Left ventricle myocardium superior (tissue), 1 donor: ENCODE data around the gene ATN1. TPM values are rescaled to one million over a fixed set of nuclear protein-coding genes. Genes with fewer than 3 reads are reported as not detected.
A peak's percentile ranks its signal among the peaks of the same experiment; 100 is the strongest.

ENCODE experiments used
- ATAC-seq: fragments of 200-7000 bp; cut with Tn5 transposase; one replicate; pipeline ENCODE4 v1.9.1; 2020; ENCODE audit warnings: mild to moderate bottlenecking, moderate library complexity
- DNase-seq: peaks from one replicate; pipeline ENCODE4 v3.0.0-alpha.2; 2020
- intact Hi-C: fragments of 100-400 bp; cut with micrococcal nuclease; formaldehyde crosslinking; loops from one replicate; pipeline ENCODE4 v1.11.0; 2022
- total RNA-seq: library from RNA; stranded (reverse); fragmentation: NEBNext Ultra II Directional; extraction: Animal tissue kit (Norgen Biotek cat#: 25700); gene quantifications from one replicate; pipeline ENCODE4 v1.2.1, GENCODE V29; 2021
- donor health status: DM: no; HTN: yes; CAD: no; lungs with severe emphysema.

The ATN1 gene
- total RNA-seq, 1 donor from 2014 or later = 83.1 TPM

DNA sequence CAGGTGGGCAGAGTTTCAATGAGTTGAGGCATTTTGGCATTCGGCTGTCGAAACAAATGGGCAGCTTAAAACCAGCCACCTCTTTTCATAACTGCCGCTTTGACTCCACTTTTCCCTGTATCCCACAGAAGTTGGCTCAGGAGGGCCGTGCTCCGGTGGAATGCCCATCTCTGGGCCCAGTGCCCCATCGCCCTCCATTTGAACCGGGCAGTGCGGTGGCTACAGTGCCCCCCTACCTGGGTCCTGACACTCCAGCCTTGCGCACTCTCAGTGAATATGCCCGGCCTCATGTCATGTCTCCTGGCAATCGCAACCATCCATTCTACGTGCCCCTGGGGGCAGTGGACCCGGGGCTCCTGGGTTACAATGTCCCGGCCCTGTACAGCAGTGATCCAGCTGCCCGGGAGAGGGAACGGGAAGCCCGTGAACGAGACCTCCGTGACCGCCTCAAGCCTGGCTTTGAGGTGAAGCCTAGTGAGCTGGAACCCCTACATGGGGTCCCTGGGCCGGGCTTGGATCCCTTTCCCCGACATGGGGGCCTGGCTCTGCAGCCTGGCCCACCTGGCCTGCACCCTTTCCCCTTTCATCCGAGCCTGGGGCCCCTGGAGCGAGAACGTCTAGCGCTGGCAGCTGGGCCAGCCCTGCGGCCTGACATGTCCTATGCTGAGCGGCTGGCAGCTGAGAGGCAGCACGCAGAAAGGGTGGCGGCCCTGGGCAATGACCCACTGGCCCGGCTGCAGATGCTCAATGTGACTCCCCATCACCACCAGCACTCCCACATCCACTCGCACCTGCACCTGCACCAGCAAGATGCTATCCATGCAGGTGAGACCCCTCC, 10.8 kb downstream of the ATN1 start:
- DNase-seq (peak; percentile 49), ATAC-seq (peak; percentile 1)
- intact Hi-C loops = no loop called here

DNA sequence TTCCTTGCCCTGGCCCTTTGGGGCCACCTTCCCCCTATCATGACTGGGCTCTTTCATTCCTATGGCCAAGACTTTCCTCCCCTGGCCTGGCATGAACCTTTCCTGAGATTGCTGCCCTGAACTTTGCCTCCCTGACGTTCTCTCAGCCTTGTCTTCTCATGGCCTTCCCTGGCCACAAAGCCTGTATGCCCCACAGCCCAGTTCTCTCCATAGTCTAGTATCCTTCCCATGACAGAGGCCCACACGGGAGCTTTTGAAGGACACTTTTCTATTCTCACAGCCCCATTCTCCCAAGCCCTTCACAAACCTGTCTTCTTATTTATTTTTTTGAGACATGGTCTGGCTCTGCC, 11.4 kb downstream of the ATN1 start:
- intact Hi-C loops = no loop called here
- no peak for DNase-seq
- ATAC-seq = no peak

DNA sequence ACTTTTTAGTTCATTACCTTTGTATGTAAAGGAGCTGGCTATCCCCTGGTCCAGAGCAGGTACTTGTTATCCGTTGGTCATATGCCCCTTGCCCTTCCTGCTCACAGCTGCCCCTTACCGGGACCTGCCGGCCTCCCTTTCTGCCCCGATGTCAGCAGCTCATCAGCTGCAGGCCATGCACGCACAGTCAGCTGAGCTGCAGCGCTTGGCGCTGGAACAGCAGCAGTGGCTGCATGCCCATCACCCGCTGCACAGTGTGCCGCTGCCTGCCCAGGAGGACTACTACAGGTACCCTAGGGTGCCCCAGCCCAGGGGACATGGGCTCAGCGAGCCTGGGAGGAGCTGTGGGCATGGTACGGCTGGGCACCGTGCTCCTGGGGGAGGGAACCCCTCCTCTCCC, 13.5 kb downstream of the ATN1 start:
- peak; percentile 68 for DNase-seq
- no peak for ATAC-seq
- intact Hi-C loops = no loop called here

DNA sequence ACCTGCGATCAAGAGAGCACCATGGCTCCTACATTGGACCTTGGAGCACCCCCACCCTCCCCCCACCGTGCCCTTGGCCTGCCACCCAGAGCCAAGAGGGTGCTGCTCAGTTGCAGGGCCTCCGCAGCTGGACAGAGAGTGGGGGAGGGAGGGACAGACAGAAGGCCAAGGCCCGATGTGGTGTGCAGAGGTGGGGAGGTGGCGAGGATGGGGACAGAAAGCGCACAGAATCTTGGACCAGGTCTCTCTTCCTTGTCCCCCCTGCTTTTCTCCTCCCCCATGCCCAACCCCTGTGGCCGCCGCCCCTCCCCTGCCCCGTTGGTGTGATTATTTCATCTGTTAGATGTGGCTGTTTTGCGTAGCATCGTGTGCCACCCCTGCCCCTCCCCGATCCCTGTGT, 14.0 kb downstream of the ATN1 start:
- intact Hi-C loops = no loop called here
- peak; percentile 42 for DNase-seq
- ATAC-seq = no peak

DNA sequence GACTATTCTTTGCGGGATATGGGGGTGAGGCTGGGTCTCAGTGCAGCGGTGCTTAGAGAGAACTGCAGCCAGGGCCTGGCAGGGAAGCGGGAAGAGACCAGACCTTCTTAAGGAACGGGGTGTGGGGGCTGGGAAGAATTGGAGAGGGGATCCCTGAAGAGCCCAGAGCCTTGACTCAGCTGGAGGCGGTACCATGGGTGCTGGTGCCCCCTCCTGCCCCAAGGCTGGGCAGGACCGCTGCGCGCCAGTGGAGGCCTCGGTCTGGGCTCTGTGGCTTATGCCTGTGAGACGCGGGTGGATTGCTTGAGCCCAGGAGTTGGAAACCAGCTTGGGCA, 14.5 kb downstream of the ATN1 start:
- peak; percentile 35 for DNase-seq
- ATAC-seq = no peak
- intact Hi-C loops = no loop called here

DNA sequence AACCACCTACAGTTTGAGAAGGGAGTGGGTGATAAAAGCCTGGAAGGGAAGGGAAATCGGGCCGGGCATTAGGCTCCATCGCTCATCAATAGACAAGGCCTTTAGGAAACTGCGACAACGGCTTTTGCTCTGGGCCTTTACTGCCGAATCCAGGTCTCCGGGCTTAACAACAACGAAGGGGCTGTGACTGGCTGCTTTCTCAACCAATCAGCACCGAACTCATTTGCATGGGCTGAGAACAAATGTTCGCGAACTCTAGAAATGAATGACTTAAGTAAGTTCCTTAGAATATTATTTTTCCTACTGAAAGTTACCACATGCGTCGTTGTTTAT, 15.6 kb downstream of the ATN1 start:
- DNase-seq = peak; percentile 75
- intact Hi-C loops = no loop called here
- ATAC-seq = peak; percentile 66

DNA sequence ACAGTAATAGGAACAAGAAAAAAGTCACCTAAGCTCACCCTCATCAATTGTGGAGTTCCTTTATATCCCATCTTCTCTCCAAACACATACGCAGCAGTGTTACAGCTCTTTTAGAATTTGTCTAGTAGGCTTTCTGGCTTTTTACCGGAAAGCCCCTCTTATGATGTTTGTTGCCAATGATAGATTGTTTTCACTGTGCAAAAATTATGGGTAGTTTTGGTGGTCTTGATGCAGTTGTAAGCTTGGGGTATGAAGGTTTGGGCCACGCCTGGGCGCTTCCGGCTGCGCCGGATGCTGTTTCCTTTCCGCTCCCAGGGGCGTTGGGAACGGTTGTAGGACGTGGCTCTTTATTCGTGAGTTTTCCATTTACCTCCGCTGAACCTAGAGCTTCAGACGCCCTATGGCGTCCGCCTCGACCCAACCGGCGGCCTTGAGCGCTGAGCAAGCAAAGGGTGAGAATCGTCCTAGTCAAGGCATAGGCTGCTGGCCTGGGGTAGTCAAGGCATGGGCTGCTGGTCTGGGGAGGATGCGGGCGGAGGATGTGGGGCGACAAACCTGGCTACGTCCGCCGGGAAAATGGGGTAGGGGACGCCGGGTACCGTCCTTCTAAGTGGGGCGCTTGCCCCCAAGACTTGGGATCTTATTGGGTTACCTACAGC, 16.1 kb downstream of the ATN1 start, which contains the start of the genes C12orf57 and RNU7-1:
Gene C12orf57, plus strand, starts transcription at position 301 of the 659 bp plus-strand sequence. Its CDS starts 100 bp downstream, at position 401.
Gene RNU7-1, plus strand, starts transcription at position 95 of the 659 bp plus-strand sequence.
- intact Hi-C loops = no loop called here
- DNase-seq = peak; percentile 86
- peak; percentile 69 for ATAC-seq

DNA sequence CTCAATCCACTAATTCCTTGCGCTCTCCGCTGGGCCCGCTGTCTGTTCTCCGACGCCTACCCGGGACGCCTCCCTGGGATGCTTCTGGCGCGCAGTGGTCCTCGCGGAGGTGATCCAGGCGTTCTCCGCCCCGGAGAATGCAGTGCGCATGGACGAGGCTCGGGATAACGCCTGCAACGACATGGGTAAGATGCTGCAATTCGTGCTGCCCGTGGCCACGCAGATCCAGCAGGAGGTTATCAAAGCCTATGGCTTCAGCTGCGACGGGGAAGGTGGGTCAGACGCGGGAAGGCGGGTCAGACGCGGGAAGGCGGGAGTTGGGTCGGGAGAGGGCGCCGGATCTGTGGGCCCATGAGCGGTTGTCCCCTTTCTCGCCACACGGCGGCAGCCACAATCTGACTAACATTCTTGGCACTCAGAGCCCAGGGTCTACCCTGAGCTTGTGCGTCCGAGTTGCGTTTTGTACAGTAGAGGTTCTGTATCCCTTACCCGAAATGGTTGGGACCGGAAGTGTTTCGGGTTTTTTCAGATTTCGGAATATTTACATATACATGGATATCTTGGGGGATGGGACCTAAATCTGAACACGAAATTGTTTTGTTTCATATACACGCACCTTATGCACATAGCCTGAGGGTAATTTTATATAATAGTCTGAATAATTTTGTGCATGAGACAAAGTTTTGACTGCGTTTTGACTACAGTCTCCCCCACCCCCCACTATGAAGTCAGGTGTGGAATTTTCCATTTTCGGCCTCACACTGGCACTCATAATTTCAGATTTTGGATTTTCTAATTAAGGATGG, 16.8 kb downstream of the ATN1 start:
- DNase-seq = peak; percentile 96
- intact Hi-C loops = no loop called here

DNA sequence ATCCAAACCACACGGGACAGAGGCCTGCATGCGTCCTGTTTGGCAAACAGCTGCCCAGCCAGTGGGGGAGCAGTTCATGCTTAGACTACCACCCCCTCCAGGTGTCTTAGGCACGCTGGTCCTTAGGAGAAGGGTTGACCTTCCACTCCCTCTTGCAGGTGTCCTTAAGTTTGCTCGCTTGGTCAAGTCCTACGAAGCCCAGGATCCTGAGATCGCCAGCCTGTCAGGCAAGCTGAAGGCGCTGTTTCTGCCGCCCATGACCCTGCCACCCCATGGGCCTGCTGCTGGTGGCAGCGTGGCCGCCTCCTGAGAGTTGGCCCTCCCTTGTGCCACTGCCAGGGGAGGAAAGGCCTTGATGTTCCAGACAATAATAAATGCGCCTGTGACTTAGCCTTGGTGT, 17.9 kb downstream of the ATN1 start:
- DNase-seq (no peak), ATAC-seq (no peak)
- intact Hi-C loops = no loop called here

More for the DNA sequence above, 16.8 kb downstream of the ATN1 start:
- peak; percentile 76 for ATAC-seq

DNA sequence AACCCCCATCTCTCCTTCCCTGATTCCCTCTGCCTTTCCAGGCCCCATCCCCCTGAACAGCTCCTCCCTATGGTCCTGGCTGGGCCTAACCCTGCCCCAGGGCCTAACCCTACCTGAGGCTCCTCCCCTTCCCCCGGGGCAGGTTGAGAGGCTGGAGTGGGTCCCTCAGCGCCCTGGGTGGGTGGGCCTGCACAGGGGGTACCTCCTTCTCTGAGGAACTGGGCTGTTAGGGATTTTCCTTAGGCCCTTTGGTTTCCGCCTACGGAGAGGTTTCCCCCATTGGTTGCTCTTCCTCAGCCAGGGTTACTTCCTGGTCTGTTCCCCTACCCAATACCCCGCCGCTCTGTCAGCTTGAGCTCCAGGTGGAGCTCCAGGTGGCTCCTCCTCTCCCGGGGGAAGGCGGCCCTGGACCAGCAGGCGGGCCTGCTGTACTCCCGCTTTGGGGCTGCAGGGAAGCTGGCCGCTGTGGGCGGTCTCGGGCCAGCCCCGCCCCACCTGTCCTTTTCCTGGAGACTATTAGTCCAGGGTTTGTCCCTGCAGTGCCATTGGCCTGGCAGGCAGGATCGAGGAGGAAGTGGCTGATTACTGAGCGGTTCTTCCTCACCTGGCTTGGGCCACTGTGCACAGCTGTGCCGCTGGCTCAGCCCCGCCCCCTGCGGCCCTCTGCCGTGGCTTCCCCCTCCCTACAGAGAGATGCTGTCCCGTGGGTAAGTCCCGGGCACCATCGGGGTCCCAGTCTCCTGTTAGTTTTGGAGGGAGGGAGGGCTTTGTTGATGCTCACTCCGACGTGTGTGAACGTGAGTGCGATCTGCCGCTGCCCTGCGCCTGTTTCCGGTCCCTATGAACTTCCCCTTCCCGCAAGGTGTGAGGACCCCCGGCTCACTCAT, 18.5 kb downstream of the ATN1 start:
- no peak for ATAC-seq
- DNase-seq = peak; percentile 68
- intact Hi-C loops = no loop called here

DNA sequence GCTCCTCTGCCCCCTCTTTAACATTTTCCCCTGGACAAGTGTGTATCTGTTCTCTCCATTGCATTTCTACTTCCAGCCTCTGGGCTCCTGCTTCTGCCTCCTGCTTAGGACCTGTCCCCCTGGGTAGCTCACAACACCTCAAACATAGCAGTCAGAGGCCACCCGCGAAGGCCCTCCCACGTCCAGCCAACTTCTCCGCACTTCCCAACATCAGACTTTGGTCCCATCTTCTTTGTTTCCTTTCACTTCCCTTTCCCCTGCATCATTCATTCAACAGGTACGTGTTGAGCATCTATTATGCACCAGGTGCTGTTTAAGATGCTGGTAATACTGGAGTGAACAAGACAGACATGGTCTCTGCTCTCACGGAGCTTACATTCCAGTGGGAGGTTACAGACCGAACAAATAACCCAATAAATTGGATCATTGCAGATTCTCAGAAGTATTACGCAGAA, 19.2 kb downstream of the ATN1 start:
- DNase-seq = no peak
- no peak for ATAC-seq
- intact Hi-C loops = no loop called here

DNA sequence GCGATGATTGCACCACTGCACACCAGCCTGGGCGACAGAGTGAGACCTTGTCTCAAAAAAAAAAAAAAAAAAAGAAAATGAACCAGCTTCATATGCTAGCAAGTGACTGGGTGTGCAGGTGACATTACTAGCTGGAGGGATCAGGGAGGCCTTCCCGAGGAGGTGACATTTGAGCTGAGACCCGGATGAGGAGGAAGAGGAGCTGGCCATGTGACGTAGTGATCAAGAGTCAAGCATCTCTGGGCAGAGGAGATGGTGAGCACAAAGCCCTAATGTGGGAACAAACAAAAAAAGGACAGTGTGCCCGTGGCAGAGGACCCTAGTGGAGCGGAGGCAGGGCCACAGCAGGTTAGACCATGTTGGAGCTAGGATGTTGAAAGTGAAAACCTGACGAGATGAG, 19.9 kb downstream of the ATN1 start:
- ATAC-seq = no peak
- DNase-seq = peak; percentile 15
- intact Hi-C loops = no loop called here

DNA sequence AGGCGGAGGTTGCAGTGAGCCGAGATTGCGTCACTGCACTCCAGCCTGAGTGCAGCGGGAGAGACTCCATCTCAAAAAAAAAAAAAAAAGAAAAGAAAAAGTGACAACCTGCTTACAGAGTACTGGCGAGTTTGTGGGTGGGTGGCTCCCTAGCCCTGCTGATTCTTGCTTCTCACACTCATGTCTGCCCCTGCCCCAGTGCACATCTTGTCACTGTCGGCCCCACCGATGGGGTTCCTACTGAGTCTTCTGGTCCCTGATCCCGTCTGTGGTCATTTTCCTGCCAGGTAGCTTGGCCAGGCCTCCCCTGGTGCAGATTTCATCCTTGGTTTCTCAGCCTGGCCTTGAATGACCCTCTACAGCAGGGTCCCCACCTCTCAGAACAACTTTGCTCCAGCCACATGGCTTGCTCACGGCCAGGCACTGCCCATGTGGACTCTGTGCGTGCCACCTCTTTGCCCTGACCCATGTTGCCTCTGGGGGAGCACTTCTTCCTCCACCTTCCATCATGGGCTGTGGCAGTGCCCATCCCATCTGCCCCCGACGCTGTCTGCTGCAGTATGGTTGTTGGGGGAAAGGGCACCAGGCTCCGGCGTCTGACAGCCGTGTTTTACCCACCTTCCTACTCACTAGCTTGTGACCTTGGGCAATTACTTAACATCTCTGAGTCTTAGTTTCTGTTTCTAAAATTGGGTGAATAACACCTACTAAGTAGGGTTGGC, 21.3 kb downstream of the ATN1 start:
- peak; percentile 24 for DNase-seq
- intact Hi-C loops = no loop called here
- no peak for ATAC-seq

DNA sequence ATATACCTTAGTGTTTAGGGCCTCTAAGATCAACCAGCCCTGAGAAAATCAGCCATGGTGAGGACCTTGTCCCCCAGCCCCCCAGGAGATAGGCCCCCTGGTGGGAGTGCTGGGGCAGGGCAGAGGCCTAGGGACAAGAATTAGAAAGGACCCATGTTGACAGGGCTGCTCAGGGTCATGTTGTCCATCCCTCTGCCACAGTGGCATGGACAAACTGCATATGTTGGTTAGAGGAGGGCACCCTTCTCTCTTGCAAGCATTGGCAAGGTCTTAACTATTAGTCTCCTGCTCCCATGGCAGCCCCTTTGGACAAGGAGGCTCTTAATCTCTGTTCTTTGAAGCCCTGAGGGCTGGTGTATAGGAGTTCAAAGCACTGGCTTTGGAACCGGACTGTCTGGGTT, 22.6 kb downstream of the ATN1 start:
- DNase-seq = peak; percentile 20
- intact Hi-C loops = loop anchor here (10.0 kb wide), 1 partner anchor 154 kb away; the partner anchor contains the start of gene C1RL
- no peak for ATAC-seq

DNA sequence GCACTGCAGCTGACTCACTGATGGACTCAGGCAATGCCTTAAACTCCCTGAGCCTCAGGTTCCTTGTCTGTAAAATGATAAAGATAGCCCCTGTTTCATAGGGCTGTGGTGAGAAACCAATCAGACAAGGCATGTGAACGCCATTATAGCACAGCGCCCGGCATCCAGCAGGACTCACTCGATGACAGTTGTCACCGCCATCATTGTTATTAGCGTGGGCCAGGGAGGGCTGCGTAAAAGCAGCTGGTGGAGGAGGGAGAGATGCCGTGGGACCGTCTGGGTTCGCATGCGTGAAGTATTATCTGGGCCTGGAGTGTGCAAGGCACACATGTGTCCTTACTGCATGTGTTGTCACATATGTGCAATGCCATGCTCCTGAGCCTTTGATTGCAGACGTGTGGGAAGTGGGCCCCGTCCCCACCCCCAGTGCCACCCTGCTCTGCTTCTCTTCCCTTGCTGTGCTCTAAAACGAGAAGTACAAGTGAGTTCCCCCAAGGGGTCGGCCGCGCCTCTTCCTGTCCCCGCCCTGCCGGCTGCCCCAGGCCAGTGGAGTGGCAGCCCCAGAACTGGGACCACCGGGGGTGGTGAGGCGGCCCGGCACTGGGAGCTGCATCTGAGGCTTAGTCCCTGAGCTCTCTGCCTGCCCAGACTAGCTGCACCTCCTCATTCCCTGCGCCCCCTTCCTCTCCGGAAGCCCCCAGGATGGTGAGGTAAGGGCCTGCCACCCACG, 23.2 kb downstream of the ATN1 start, which contains the start of gene PTPN6:
Gene PTPN6, plus strand, starts transcription at position 546 of the 730 bp plus-strand sequence. Its CDS starts 157 bp downstream, at position 703.
- intact Hi-C loops = loop anchor here (10.0 kb wide), 1 partner anchor 154 kb away; the partner anchor contains the start of gene C1RL
- peak; percentile 48 for ATAC-seq
- peak; percentile 80 for DNase-seq

DNA sequence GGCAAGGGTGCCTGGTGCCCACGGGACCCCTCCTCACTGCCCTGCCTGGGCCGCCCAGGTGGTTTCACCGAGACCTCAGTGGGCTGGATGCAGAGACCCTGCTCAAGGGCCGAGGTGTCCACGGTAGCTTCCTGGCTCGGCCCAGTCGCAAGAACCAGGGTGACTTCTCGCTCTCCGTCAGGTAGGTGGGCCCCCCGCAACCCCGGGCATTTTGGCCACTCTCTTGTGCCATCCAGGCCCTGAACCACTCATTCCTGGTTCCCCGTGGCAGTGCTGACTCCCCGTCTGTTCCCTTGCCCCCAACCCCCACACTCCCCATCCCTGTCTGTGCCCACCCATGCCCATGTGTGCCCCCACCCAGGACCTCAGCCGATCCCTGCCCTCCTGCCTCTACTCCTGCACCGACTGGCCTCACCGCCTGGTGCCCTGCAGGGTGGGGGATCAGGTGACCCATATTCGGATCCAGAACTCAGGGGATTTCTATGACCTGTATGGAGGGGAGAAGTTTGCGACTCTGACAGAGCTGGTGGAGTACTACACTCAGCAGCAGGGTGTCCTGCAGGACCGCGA, 23.9 kb downstream of the ATN1 start:
- intact Hi-C loops = loop anchor here (10.0 kb wide), 1 partner anchor 153 kb away; the partner anchor contains the start of gene C1RL
- DNase-seq = peak; percentile 16
- no peak for ATAC-seq
